ENCODE measurements around the gene FAM3B. TPM values are rescaled to one million over a fixed set of nuclear protein-coding genes. Genes with fewer than 3 reads are reported as not detected.
A peak's percentile ranks its signal among the peaks of the same experiment; 100 is the strongest.

Gene FAM3B
- total RNA-seq, 4 donors from 2014 or later: 0.59 to 4.6 (median 1.8) TPM

- H3K4me3 ChIP-seq (ENCODE audit: low read depth, poor library complexity, severe bottlenecking): no peak overlapping the region
- TF ChIP-seq CTCF (IDR thresholded peaks at IDR 0.05) (no peak), POLR2A (IDR thresholded peaks at IDR 0.05) (no peak)
- no peak for DNase-seq (ENCODE audit: low spot score in 2 of 2)
- intact Hi-C loops (cut with DNase I; ENCODE audit: low total_unique reads): no loop called here
- WGBS, 2 donors: 58 to 61% methylated on average over 7 of the region's 7 CpGs
Observed at GRCh38 chr21:41321908-41322495, 5.4 kb downstream of the FAM3B start.

GRCh38 chr21:41322496-41323382 lies 6.1 kb downstream of the FAM3B start:
- TF ChIP-seq CTCF (IDR thresholded peaks at IDR 0.05): no peak
- no peak for TF ChIP-seq POLR2A (IDR thresholded peaks at IDR 0.05)
- H3K4me3 ChIP-seq (ENCODE audit: low read depth, poor library complexity, severe bottlenecking): no peak overlapping the region
- intact Hi-C loops (cut with DNase I; ENCODE audit: low total_unique reads): no loop called here
- 87% methylated on average over 23 of the region's 23 CpGs for WGBS, 2 donors
- DNase-seq (ENCODE audit: low spot score in 2 of 2): no peak

- intact Hi-C loops (cut with DNase I; ENCODE audit: low total_unique reads): no loop called here
- WGBS, 2 donors: 80 to 92% methylated on average over 7 of the region's 7 CpGs
- no peak for DNase-seq (ENCODE audit: low spot score in 2 of 2)
- no peak overlapping the region for H3K4me3 ChIP-seq (ENCODE audit: low read depth, poor library complexity, severe bottlenecking)
- TF ChIP-seq CTCF (IDR thresholded peaks at IDR 0.05) (no peak), POLR2A (IDR thresholded peaks at IDR 0.05) (no peak)
Observed at GRCh38 chr21:41325138-41325912, 8.7 kb downstream of the FAM3B start.

- WGBS, 2 donors: 72 to 82% methylated on average over 11 to 12 of the region's 13 CpGs
- H3K4me3 ChIP-seq (ENCODE audit: low read depth, poor library complexity, severe bottlenecking): no peak overlapping the region
- peak in 1 of 2 donors; percentile 78 for DNase-seq (ENCODE audit: low spot score in 2 of 2)
- TF ChIP-seq POLR2A (IDR thresholded peaks at IDR 0.05) (no peak), CTCF (IDR thresholded peaks at IDR 0.05) (no peak)
- intact Hi-C loops (cut with DNase I; ENCODE audit: low total_unique reads): no loop called here
Observed at GRCh38 chr21:41326414-41327080, 9.9 kb downstream of the FAM3B start.

GRCh38 chr21:41327753-41328152 lies 11.2 kb downstream of the FAM3B start:
- intact Hi-C loops (cut with DNase I; ENCODE audit: low total_unique reads): no loop called here
- peak in 1 of 2 donors; percentile 74 for DNase-seq (ENCODE audit: low spot score in 2 of 2)
- no peak overlapping the region for H3K4me3 ChIP-seq (ENCODE audit: low read depth, poor library complexity, severe bottlenecking)
- WGBS, 2 donors: 87 to 90% methylated on average over 8 of the region's 8 CpGs
- TF ChIP-seq POLR2A (IDR thresholded peaks at IDR 0.05) (no peak), CTCF (IDR thresholded peaks at IDR 0.05) (no peak)

Data from lower leg skin (tissue), 4 donors.